GDM1 (cell line): Measurements from ENCODE around the gene ITGA1.
"Not testable (repeated sequence)": the region's sequence is repeated elsewhere in the genome, so short reads cannot be mapped to it uniquely, and the experiment has no call there.

Source experiments
- DNase-seq: peaks from one replicate; lab custom pipeline; 2025; lab: John Stamatoyannopoulos, UW

Gene ITGA1

DNA sequence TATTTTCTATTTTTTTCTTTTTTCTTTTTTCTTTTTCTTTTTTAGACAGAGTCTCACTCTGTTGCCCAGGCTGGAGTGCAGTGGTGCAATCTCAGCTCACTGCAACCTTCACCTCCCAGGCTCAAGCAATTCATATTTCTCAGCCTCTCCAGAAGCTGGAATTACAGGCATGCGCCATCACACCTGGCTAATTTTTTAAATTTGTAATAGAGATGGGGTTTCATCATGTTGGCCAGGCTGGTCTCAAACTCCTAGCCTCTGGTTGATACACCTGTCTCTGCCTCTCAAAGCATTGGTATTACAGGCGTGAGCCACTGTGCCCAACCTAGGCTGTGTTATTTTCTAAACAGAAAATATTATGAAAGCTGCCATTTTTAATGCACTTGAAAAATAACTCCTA is 78.3 kb downstream of the ITGA1 start:
- DNase-seq = not testable (repeated sequence)

GRCh38 chr5:52867809-52868208 is 80.1 kb downstream of the ITGA1 start:
- no peak for DNase-seq

DNA sequence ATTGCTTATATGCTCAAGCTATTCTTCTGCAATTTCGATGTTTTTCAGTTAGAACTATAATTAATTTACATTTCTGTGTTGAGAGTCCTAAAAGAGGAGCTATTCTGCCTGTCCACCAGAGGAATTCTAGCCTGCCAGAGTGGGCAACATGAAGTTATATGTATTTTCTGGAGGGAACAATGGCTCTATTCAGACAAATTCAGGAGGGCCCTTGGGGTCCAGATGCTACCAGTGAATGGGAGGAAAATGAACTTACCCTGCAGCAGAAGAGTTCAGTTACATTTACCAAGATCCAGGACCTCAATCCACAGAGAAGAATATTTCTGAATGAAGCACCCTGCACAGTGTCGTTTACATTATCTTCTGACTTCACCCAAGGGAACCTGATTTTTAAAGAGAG is 80.7 kb downstream of the ITGA1 start:
- DNase-seq = no peak

DNA sequence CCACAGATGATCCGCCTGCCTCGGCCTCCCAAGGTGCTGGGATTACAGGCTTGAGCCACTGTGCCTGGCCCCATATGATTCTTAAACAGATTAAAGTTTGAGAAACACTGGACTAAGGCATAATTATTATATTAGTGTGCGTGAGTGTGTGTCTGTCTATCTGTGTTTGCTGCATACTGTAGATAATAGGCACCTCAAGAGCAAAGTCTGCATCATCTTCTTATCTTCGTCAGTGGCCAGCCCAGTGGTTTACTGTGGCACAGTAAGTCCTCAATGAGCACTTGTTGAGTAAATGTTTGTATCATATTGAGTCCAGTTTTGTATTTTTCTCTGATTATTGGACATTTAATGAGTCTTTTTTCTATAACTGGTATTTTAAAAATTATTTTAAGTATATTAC is 81.7 kb downstream of the ITGA1 start:
- DNase-seq = no peak

- no peak for DNase-seq
Observed at GRCh38 chr5:52870448-52870847, 82.7 kb downstream of the ITGA1 start.

- no peak for DNase-seq
Observed at GRCh38 chr5:52875827-52876226, 88.1 kb downstream of the ITGA1 start.

- DNase-seq = no peak
Observed at GRCh38 chr5:52876456-52876855, 88.7 kb downstream of the ITGA1 start.

GRCh38 chr5:52878656-52879055 is 90.9 kb downstream of the ITGA1 start:
- no peak for DNase-seq

- no peak for DNase-seq
Observed at GRCh38 chr5:52880541-52880940, 92.8 kb downstream of the ITGA1 start.

- DNase-seq = no peak
Observed at GRCh38 chr5:52881468-52881867, 93.8 kb downstream of the ITGA1 start.

DNA sequence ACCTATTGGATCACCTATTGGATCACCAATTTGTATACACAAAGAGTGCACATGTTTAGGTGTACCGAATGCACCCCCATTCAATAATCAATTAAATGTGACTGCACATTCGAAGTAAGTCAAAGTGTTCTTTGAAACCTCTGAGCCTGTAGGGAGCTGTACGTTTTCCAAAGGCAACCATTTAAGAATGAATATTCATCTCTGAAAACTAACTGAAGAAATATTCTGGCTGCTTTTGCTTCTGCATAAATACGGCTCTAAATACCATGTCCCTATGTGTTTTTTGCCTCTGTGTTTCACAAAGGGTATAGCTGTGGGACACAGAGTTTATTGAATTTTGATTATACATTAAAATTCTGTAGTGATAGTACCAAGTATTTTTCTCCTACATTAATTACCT is 95.4 kb downstream of the ITGA1 start:
- DNase-seq = no peak

DNA sequence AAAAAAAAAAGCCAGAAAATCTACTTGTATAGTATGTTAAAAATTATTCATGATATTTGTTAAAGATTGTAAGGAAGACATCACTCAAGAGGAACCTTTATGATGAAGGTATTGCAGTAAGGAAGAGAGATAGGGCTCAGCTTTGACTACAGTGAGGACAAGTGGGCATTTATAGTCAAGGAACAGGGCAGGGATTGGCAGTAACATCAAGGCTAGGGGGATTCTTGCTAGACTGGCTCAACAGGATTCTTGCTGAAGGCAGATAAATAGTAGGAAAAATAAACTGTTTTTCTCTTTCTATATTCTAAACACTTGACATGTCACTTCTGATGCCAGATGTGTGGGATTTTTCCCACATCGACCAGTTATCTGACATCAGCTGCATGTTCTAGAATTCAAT is 96.7 kb downstream of the ITGA1 start:
- DNase-seq = no peak

DNA sequence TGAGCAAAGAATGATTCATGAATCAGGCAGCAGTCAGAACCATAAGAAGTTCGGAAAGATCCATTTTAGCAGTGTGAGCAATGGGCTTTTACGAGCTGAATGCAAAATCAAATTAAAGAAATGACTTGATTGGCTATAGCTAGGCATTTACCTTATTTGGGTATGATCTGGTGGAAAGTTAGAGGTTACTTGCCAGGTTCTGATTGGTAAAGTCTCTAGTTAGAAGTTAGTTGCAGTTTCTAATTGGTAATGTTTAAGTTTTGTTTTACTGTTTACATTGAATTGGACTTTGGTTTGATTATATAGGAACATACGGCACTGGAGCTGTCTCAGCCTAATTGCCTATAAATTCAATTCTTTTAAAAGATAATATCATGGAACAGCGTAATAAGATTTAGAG is 97.9 kb downstream of the ITGA1 start:
- DNase-seq = no peak

- no peak for DNase-seq
Observed at GRCh38 chr5:52886206-52886605, 98.5 kb downstream of the ITGA1 start.

DNA sequence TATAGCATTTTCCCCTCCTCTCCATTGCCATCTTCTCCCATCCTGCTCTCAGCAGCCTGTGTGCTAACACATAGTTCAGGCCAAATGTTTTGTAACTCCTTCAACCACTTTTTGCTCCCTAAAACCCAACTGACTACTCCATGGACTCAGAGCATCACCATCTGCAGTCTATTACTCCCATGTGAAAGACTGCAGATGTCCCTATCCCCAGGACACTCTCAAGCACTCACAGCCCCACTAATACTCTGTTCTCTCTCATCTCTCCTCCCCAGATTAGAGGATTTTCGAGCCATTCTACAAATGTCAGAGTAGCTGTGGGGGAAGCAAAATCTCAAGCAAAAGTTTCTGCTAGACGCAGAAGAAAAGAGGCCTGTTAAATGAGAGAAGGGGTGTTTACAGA is 99.3 kb downstream of the ITGA1 start:
- DNase-seq = no peak

GRCh38 chr5:52888363-52888762 is 100.6 kb downstream of the ITGA1 start:
- DNase-seq = no peak

DNA sequence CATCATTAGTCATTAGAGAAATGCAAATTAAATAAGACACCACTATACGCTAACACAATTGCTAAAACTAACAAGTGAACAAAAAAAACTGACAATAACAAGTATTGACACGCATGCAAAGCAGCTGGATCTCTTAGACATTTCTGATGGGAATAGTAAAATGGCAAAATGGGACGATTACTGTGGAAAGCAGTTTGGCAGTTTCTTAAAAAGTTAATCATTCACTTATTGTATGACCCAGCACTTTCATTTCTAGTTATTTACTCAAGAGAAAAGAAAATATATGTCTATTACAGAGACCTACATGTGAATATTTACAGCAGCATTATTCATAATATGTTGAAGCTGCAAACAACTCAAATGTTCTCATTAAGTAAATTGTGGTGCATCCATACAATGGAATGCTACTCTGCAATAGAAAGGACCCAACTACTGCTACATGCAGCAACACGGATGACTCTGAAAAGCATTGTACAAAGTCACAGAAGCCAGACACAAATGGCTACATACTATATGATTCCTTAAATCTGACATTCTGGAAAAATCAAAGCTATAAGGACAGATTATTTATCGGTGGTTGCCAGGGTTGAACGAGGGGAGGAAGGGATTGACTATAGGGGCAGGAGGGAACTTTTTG is 104.6 kb downstream of the ITGA1 start:
- DNase-seq = no peak

- DNase-seq = no peak
Observed at GRCh38 chr5:52893105-52893504, 105.4 kb downstream of the ITGA1 start.

GRCh38 chr5:52893863-52894262 is 106.1 kb downstream of the ITGA1 start:
- DNase-seq = no peak

GRCh38 chr5:52894451-52894850 is 106.7 kb downstream of the ITGA1 start:
- DNase-seq = no peak

- DNase-seq = no peak
Observed at GRCh38 chr5:52895075-52895474, 107.4 kb downstream of the ITGA1 start.

GRCh38 chr5:52895572-52896413 is 108.1 kb downstream of the ITGA1 start:
- no peak for DNase-seq

DNA sequence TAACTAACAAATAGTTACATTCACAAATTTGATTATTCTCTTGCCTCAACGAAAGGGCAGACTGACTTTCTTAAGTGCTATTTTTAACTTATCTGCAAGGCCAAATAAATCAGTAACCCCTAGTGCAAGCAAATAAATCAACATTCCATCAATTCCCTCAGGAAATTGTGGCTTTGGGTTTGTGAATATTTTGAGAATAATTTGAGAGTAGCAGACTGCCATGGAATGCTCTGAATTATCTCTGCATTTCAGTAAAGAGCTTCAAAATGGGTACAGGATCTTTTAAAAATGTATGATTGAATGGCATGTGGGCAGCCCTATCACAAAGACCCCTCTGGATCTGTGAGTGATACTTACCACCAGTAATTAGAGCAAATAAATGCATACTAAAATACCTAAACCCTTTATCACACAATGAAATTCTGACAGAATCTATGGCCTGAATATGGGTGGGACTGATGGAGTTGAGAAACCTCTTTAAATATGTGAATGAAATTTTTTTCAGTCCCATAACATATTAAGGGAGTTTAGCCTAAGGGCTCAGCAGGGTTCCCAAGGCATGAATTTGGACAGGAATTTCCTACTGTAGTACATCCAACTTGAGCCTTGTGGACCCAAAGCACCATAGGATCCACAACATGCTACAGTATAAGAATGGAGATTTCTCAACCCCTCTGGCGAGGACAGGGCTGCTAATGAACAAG is 109.0 kb downstream of the ITGA1 start:
- DNase-seq = no peak
